ENCODE results near the gene CSMD2. TPM values are rescaled to one million over a fixed set of nuclear protein-coding genes. Genes with fewer than 3 reads are reported as not detected.
A peak's percentile ranks its signal among the peaks of the same experiment; 100 is the strongest.
"Not testable (repeated sequence)": the region's sequence is repeated elsewhere in the genome, so short reads cannot be mapped to it uniquely, and the experiment has no call there.

The CSMD2 gene
- total RNA-seq, 1 donor from 2014 or later = 0.75 TPM

DNA sequence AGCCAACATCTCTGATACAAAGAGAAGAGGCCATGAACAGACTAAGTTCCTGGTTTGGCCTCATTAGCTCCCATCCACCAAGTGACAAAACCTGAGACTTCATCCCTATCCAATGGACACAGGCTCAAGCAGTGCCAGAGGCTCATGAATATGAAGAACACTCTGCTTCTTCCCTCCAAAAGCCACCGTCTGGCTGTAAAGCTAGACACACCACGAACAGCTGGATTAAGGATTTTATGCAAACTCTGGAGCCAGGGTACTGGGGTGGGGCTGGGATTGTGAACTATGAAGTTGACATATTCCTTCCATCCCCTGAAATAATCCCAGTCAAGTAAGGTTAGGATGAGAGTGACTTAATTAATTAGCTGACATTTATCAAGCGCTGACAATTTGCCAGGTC, 139.4 kb downstream of the CSMD2 start:
- no peak for DNase-seq (ENCODE audit: low read depth)
- H3K27me3 ChIP-seq (ENCODE audit: control insufficient read depth, insufficient read depth, low read length) = no peaks in the 10 kb centered on the region
- H3K36me3 ChIP-seq (ENCODE audit: control insufficient read depth, insufficient read depth, low read length) = no peaks in the 10 kb centered on the region
- H3K4me3 ChIP-seq (ENCODE audit: low read depth, low read length) = no peak overlapping the region
- TF ChIP-seq, protein P1, sequence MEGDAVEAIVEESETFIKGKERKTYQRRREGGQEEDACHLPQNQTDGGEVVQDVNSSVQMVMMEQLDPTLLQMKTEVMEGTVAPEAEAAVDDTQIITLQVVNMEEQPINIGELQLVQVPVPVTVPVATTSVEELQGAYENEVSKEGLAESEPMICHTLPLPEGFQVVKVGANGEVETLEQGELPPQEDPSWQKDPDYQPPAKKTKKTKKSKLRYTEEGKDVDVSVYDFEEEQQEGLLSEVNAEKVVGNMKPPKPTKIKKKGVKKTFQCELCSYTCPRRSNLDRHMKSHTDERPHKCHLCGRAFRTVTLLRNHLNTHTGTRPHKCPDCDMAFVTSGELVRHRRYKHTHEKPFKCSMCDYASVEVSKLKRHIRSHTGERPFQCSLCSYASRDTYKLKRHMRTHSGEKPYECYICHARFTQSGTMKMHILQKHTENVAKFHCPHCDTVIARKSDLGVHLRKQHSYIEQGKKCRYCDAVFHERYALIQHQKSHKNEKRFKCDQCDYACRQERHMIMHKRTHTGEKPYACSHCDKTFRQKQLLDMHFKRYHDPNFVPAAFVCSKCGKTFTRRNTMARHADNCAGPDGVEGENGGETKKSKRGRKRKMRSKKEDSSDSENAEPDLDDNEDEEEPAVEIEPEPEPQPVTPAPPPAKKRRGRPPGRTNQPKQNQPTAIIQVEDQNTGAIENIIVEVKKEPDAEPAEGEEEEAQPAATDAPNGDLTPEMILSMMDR (IDR thresholded peaks at IDR 0.05; ENCODE audit: insufficient read depth, low read length, poor library complexity, severe bottlenecking) = no peak

DNA sequence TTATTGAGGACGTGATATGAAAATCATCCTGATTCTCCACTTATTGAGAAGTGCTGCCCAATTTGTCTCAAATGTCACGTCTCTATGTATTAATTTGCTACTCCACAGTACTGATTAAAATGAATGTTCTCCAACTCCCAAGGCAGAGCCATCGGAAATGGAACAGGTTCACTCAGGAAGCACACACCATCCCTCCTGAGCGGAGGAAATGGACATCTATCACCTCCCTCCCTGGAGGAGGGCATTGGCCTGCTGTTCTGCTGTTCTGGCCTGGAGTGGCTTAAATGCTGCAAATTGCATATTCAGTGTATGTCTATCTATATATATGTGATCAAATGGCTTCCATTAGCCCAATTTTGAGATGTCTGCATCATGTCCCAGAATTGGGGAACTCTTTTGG, 140.5 kb downstream of the CSMD2 start:
- TF ChIP-seq, protein P1 (IDR thresholded peaks at IDR 0.05; ENCODE audit: insufficient read depth, low read length, poor library complexity, severe bottlenecking) = no peak
- Histone ChIP-seq H3K27me3 (ENCODE audit: control insufficient read depth, insufficient read depth, low read length) (no peaks in the 10 kb centered on the region), H3K4me3 (ENCODE audit: low read depth, low read length) (no peak overlapping the region), H3K36me3 (ENCODE audit: control insufficient read depth, insufficient read depth, low read length) (no peaks in the 10 kb centered on the region)
- DNase-seq (ENCODE audit: low read depth) = no peak

DNA sequence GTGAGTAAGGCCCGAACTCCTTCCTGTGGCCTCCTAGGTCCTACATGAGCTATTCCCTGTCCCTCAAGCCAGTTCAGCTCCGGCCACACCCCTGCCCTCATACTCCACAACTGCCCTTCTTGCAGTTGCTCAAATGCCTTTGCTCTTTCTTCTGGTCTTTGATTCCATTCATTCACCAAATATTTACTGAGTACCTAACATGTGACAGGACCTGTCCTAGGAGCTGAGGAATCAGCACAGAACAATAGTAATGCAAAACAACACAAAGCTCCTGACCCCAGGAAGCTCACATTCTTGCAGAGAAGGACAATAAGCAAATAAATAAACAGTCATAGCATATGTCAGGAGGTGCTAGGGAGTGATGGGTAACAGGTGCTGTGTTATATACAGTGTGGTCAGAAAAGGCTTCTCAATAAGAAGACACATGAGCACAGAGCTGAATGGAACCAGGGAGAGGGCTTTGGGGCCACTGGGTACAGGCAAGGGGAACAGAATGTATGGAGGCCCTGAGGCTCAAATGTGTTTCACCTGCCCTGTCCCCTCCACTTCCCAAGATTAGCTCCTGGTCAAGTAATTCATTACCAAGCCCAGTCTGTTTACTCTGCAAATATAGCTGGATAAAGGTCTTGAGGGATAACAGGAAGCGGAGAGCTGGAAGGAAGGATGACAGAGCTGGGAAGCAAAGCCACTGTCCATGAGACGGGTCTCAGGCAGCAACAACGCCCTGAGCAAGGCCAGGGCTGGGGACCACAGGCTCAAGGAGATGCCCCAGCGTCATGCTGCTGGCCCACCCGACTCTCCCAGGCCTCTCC, 145.1 kb downstream of the CSMD2 start:
- TF ChIP-seq, protein P1 (IDR thresholded peaks at IDR 0.05; ENCODE audit: insufficient read depth, low read length, poor library complexity, severe bottlenecking) = no peak
- Histone ChIP-seq H3K4me3 (ENCODE audit: low read depth, low read length) (no peak overlapping the region), H3K36me3 (ENCODE audit: control insufficient read depth, insufficient read depth, low read length) (no peaks in the 10 kb centered on the region), H3K27me3 (ENCODE audit: control insufficient read depth, insufficient read depth, low read length) (no peaks in the 10 kb centered on the region)
- no peak for DNase-seq (ENCODE audit: low read depth)

DNA sequence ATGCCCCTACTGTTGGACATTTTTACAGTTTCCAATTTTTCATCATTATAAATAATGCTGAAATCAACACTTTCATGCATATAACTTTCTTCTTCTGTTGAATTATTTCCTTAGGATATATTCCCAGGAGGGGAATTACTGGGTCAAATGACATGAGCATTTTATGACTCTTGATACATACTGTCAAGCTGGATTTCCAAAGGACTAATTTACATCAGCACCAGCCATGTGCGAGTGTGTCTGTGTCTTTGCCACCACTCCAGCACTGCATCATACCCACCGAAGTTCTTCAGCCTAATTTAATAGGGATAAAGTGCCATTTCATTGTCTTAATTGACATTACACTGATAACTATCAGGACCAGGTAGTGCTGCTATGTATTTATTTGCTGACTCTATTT, 146.7 kb downstream of the CSMD2 start:
- Histone ChIP-seq H3K4me3 (ENCODE audit: low read depth, low read length) (no peak overlapping the region), H3K27me3 (ENCODE audit: control insufficient read depth, insufficient read depth, low read length) (no peaks in the 10 kb centered on the region), H3K36me3 (ENCODE audit: control insufficient read depth, insufficient read depth, low read length) (no peaks in the 10 kb centered on the region)
- DNase-seq (ENCODE audit: low read depth) = no peak
- TF ChIP-seq, protein P1 (IDR thresholded peaks at IDR 0.05; ENCODE audit: insufficient read depth, low read length, poor library complexity, severe bottlenecking) = no peak

DNA sequence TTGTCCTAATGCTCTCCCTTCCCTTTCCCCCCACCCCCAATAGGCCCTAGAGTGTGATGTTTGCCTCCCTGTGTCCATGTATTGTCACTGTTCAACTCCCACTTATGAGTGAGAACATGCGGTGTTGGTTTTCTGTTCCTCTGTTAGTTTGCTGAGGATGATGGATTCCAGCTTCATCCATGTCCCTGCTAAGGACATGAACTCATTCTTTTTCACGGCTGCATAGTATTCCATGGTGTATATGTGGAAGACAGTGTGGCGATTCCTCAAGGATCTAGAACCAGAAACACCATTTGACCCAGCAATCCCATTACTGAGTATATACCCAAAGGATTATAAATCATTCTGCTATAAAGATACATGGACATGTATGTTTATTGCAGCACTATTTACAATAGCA, 148.7 kb downstream of the CSMD2 start:
- H3K4me3 ChIP-seq (ENCODE audit: low read depth, low read length); H3K27me3 ChIP-seq (ENCODE audit: control insufficient read depth, insufficient read depth, low read length); H3K36me3 ChIP-seq (ENCODE audit: control insufficient read depth, insufficient read depth, low read length); DNase-seq (ENCODE audit: low read depth): not testable (repeated sequence)

DNA sequence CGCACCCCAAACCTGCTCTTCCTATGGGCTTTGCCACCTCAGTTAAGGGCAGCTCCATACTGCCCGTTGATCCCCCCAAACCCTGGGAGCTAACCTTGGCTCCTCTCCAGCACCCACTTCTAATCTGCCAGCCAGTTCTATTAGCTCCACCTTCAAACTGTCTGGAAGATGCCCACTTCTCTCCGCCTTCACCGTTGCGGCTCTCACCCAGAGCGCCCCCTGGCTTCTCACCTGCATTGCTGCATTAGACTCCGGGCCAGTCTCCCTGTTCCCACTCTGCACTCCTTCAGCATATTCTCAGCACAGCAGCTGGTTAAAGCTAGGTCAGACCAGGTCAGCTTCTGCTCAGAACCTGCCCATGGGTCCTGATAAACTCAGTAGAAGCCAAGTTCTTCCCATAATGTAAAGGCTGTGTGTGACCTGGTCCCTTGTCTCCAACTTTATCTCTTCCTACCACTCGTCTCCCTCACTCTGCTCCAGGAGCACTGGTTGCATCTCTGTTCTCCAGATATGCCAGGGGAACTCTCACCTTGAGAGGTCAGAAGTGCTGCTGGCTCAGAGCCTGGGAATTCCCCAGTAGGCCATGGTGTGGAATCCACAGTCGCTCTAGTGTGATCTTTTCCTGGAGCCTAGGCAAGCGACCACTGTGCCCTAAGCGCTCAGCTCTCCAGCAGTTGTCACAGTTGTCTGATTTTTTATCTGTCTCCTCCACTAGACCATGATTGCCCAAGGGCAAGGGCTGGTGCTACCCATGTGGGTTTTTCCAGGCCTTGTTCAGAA, 150.9 kb downstream of the CSMD2 start:
- TF ChIP-seq, protein P1 (IDR thresholded peaks at IDR 0.05; ENCODE audit: insufficient read depth, low read length, poor library complexity, severe bottlenecking) = peak; percentile 50
- no peak overlapping the region for H3K4me3 ChIP-seq (ENCODE audit: low read depth, low read length)
- no peaks in the 10 kb centered on the region for H3K27me3 ChIP-seq (ENCODE audit: control insufficient read depth, insufficient read depth, low read length)
- H3K36me3 ChIP-seq (ENCODE audit: control insufficient read depth, insufficient read depth, low read length) = no peaks in the 10 kb centered on the region
- no peak for DNase-seq (ENCODE audit: low read depth)
